Esophagus muscularis mucosa (tissue), 4 donors: Measurements from ENCODE around the gene TUBB. TPM values are rescaled to one million over a fixed set of nuclear protein-coding genes. Genes with fewer than 3 reads are reported as not detected.
A peak's percentile ranks its signal among the peaks of the same experiment; 100 is the strongest.

Source experiments
- DNase-seq: peaks from one replicate; pipeline ENCODE4 v3.0.0-alpha.2; 2017; ENCODE audit errors: extremely low spot score
- H3K27ac ChIP-seq, 4 donors: fragments of 200-600 bp; sonication (generic); replicated peaks in 1 of 4; 1 replicate in 3 of 4; 2 replicates in 1 of 4; pipeline ENCODE4 v1.5.1; 2016 to 2019; ENCODE audit warnings: mild to moderate bottlenecking in 1 of 4
- H3K27me3 ChIP-seq, 4 donors: fragments of 200-600 bp; sonication (generic); one replicate each; pipeline versions ENCODE4 v1.5.1 to v1.6.0; 2016 to 2019
- H3K36me3 ChIP-seq, 4 donors: fragments of 200-600 bp; sonication (generic); one replicate each; pipeline ENCODE4 v1.5.1; 2016 to 2019
- H3K4me1 ChIP-seq, 4 donors: fragments of 200-600 bp; sonication (generic); one replicate each; pipeline ENCODE4 v1.5.1; 2016 to 2019
- H3K4me3 ChIP-seq, 4 donors: fragments of 200-600 bp; sonication (generic); 1 replicate in 2 of 4; 2 replicates in 2 of 4; pipeline ENCODE4 v1.5.1; 2016 to 2019; ENCODE audit warnings: mild to moderate bottlenecking in 4 of 4, moderate library complexity in 1 of 4
- H3K9me3 ChIP-seq, 4 donors: fragments of 200-600 bp; sonication (generic); 1 replicate in 3 of 4; 2 replicates in 1 of 4; pipeline ENCODE4 v1.5.1; 2016 to 2019
- CTCF ChIP-seq, 3 experiments: fragments of 200-600 bp in 2 of 3; fragments of 450-650 bp in 1 of 3; sonication (generic) in 2 of 3; IDR thresholded peaks; one replicate each; pipeline ENCODE4 v1.5.1; 2017 to 2019; ENCODE audit warnings: antibody characterized with exemption in 3 of 3, mild to moderate bottlenecking in 2 of 3, moderate library complexity in 1 of 3
- EP300 ChIP-seq: sonication (generic); formaldehyde crosslinking; IDR thresholded peaks from one replicate; pipeline ENCODE4 v1.6.1; 2017; ENCODE audit warnings: antibody characterized with exemption
- POLR2A ChIP-seq: fragments of 450-650 bp; IDR thresholded peaks from one replicate; pipeline ENCODE4 v1.6.1; 2017; ENCODE audit warnings: antibody characterized with exemption, moderate library complexity, mild to moderate bottlenecking, low read depth
- POLR2AphosphoS5 ChIP-seq, 2 donors: sonication (generic); formaldehyde crosslinking; IDR thresholded peaks; one replicate each; pipeline ENCODE4 v1.6.1; 2017; ENCODE audit warnings: antibody characterized with exemption in 2 of 2
- WGBS: methylation state at CpG from one replicate; pipeline ENCODE4 v1.1.5; 2018; 5-methylcytosine and 5-hydroxymethylcytosine counted together
- intact Hi-C: fragments of 100-400 bp; cut with DNase I; formaldehyde crosslinking; loops from one replicate; pipeline ENCODE4 v1.15.1; 2023
- total RNA-seq, 4 donors: library from RNA; depleted of rRNA; stranded (reverse); fragments of >200 nt; gene quantifications; one replicate each; pipeline versions ENCODE4 v1.1.0 to v1.2.1, GENCODE V29; 2016

TUBB gene
- total RNA-seq, 4 donors from 2014 or later, result 208 to 398 (median 272) TPM

DNA sequence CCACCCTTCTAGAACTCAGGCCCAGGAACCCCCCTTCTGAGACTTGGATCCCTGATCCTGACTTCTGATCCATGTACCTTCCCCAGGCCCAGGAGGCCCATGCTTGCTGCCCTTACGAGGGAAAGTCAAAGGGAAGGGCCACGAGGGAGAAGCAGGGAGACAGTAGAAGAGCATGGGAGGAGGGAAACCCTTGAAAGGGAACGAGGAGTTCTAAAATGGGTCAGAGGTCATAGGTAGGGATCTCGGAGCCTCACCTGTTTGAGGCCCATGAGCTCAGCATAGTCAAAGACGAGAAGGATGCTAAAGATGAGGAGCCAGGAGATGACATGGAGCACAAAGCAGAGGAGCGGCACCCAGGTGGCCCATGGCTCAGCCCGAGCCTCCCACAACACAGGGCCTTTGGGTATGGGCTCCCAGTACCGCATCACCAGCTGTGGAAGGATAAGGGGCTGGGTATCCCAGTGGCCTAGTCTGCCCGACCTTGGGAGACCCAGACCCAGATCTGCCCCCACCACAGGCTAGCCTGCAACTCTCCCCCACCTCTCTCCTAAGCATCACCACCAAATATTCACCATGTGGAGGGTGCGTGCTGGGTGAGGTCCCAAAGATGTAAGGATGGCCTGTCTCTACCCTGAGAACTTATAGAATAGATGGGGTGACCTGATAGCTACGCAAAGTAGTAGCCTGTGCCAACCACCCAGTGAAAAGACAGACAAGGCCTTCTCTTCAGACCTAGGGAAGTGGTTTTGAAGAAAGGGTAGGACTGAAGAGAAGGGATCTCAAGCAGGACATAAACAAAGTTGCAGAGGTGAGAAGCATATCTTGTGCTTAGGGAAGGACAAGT is 30.9 kb upstream of the TUBB start:
- peak overlapping the region; percentile 95 to 99 (median 97) for H3K27ac ChIP-seq
- peak overlapping the region in 2 of 4 donors; percentile 70 to 93 for H3K4me3 ChIP-seq
- no peaks in the 10 kb centered on the region for H3K9me3 ChIP-seq
- no peaks in the 10 kb centered on the region for H3K27me3 ChIP-seq
- WGBS, result 75% methylated on average over 11 of the region's 11 CpGs
- intact Hi-C loops, result loop anchor here (10.0 kb wide), 1 partner anchor 196 kb away; the partner anchor contains the start of gene DDR1
- H3K36me3 ChIP-seq, result peaks cover 0 to 4% (median 0%) of the 10 kb centered on the region in 4 donors
- peaks cover 37 to 62% (median 58%) of the 10 kb centered on the region in 4 donors for H3K4me1 ChIP-seq
- no peak for DNase-seq
- TF ChIP-seq POLR2AphosphoS5 (IDR thresholded peaks at IDR 0.05), result no peak
- no peak for TF ChIP-seq EP300
- no peak for TF ChIP-seq POLR2A
- no peak for TF ChIP-seq CTCF (IDR thresholded peaks at IDR 0.05)

DNA sequence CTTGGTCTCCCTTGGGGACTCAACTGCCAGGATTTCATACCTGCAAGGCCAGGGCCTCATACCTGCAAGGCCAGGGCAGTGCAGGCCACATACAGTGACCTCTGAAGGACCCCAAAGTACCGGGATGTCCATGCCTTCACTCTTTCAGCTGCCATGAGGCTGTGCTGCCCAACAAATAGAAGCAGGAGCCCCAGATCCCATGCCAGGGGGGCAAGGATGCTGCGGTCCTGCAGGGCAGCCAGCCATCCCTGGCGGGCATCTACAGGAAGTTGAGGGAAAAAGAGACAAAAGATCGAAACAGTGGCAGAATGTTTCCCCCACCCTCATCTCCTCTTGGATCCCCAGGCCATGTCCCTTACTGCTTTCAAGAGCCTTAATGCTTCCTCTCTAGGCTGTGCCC is 30.2 kb upstream of the TUBB start:
- WGBS, result 8% methylated on average over 4 of the region's 4 CpGs
- H3K27me3 ChIP-seq, result no peaks in the 10 kb centered on the region
- H3K4me3 ChIP-seq, result peak overlapping the region; percentile 70 to 77 (median 72)
- intact Hi-C loops, result loop anchor here (10.0 kb wide), 1 partner anchor 195 kb away; the partner anchor contains the start of gene DDR1
- H3K27ac ChIP-seq, result peak overlapping the region; percentile 95 to 99 (median 97)
- H3K9me3 ChIP-seq, result no peaks in the 10 kb centered on the region
- H3K36me3 ChIP-seq, result no peaks in the 10 kb centered on the region
- peaks cover 33 to 56% (median 52%) of the 10 kb centered on the region in 4 donors for H3K4me1 ChIP-seq
- TF ChIP-seq POLR2A, result no peak
- TF ChIP-seq POLR2AphosphoS5 (IDR thresholded peaks at IDR 0.05), result no peak
- TF ChIP-seq EP300, result no peak
- no peak for TF ChIP-seq CTCF (IDR thresholded peaks at IDR 0.05)
- DNase-seq, result no peak

GRCh38 chr6:30690403-30691207 is 29.5 kb upstream of the TUBB start, which contains the start of gene NRM:
NRM (minus strand) TSS chr6:30690984; CDS start chr6:30690974, 10 bp downstream.
- peak; percentile 97 for DNase-seq
- intact Hi-C loops, result no loop called here
- peak within 1 kb of the TSS; percentile 70 to 77 (median 72) for H3K4me3 ChIP-seq
- no peaks in the 10 kb centered on the region for H3K36me3 ChIP-seq
- H3K27me3 ChIP-seq, result no peaks in the 10 kb centered on the region
- peak; percentile 76 to 88 for TF ChIP-seq POLR2AphosphoS5 (IDR thresholded peaks at IDR 0.05)
- no peak for TF ChIP-seq POLR2A
- H3K4me1 ChIP-seq, result peaks cover 32 to 56% (median 48%) of the 10 kb centered on the region in 4 donors
- H3K27ac ChIP-seq, result peak within 1 kb of the TSS; percentile 95 to 99 (median 97)
- under 1% methylated on average over 31 of the region's 40 CpGs for WGBS
- H3K9me3 ChIP-seq, result no peaks in the 10 kb centered on the region

DNA sequence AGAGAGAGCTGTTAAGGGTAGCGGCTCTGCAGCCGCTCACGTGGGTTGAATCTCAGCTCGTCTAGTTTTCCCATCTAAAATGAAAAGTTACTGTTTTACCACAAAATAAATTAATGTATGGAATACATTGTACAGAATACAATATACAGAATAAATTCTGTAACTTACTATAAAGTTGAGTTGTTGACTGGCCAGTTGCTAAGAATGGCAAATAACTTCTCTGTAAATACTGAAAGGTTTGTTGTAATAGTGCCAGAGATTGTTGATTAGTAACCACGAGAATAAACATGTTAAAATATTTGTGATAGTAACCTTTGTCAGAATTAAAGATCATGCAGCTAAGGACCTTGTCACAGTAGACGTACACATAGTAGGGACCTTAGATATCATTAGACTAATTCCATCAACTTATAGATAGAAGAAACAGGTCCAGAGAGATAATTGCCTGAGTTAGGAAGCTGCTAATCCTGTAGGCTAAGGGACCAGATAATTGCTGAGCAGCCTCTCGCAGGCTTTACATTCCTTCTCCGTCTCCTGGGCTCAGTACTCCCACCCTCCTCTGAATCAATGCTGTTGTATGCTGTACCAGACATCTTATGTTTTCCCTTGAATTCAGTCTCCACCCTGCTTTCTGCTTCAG is 28.8 kb upstream of the TUBB start:
- intact Hi-C loops, result no loop called here
- H3K9me3 ChIP-seq, result no peaks in the 10 kb centered on the region
- H3K36me3 ChIP-seq, result no peaks in the 10 kb centered on the region
- peaks cover 32 to 55% (median 45%) of the 10 kb centered on the region in 4 donors for H3K4me1 ChIP-seq
- no peaks in the 10 kb centered on the region for H3K27me3 ChIP-seq
- 12% methylated on average over 8 of the region's 8 CpGs for WGBS
- no peak for TF ChIP-seq CTCF (IDR thresholded peaks at IDR 0.05)
- no peak for TF ChIP-seq POLR2A
- TF ChIP-seq EP300, result no peak
- no peak for TF ChIP-seq POLR2AphosphoS5 (IDR thresholded peaks at IDR 0.05)
- no peak for DNase-seq
- peak overlapping the region; percentile 70 to 77 (median 72) for H3K4me3 ChIP-seq
- peak overlapping the region; percentile 95 to 99 (median 97) for H3K27ac ChIP-seq
